Esophagus squamous epithelium (tissue), 4 donors: ENCODE measurements around the gene AFAP1L1.

ENCODE experiments used
- POLR2A ChIP-seq, 4 donors: fragments of 450-650 bp; IDR thresholded peaks; one replicate each; pipeline ENCODE4 v1.6.1; 2017; ENCODE audit warnings: antibody characterized with exemption in 4 of 4, mild to moderate bottlenecking in 4 of 4, moderate library complexity in 3 of 4
- TF ChIP-seq, protein P1 (sequence below), 6 experiments: fragments of 450-650 bp in 4 of 6; fragments of 200-600 bp in 2 of 6; sonication (generic) in 2 of 6; IDR thresholded peaks; one replicate each; pipeline ENCODE4 v1.5.1; 2016 to 2019; ENCODE audit warnings: antibody characterized with exemption in 6 of 6, mild to moderate bottlenecking in 4 of 6, moderate library complexity in 4 of 6

- TF ChIP-seq, protein P1, sequence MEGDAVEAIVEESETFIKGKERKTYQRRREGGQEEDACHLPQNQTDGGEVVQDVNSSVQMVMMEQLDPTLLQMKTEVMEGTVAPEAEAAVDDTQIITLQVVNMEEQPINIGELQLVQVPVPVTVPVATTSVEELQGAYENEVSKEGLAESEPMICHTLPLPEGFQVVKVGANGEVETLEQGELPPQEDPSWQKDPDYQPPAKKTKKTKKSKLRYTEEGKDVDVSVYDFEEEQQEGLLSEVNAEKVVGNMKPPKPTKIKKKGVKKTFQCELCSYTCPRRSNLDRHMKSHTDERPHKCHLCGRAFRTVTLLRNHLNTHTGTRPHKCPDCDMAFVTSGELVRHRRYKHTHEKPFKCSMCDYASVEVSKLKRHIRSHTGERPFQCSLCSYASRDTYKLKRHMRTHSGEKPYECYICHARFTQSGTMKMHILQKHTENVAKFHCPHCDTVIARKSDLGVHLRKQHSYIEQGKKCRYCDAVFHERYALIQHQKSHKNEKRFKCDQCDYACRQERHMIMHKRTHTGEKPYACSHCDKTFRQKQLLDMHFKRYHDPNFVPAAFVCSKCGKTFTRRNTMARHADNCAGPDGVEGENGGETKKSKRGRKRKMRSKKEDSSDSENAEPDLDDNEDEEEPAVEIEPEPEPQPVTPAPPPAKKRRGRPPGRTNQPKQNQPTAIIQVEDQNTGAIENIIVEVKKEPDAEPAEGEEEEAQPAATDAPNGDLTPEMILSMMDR (IDR thresholded peaks at IDR 0.05): no peak
- TF ChIP-seq POLR2A (IDR thresholded peaks at IDR 0.05): no peak
Observed at GRCh38 chr5:149379177-149379761, 107.6 kb downstream of the AFAP1L1 start, which contains the start of gene IL17B.
